ENCODE measurements around the gene KCNMB4.

The KCNMB4 gene

DNA sequence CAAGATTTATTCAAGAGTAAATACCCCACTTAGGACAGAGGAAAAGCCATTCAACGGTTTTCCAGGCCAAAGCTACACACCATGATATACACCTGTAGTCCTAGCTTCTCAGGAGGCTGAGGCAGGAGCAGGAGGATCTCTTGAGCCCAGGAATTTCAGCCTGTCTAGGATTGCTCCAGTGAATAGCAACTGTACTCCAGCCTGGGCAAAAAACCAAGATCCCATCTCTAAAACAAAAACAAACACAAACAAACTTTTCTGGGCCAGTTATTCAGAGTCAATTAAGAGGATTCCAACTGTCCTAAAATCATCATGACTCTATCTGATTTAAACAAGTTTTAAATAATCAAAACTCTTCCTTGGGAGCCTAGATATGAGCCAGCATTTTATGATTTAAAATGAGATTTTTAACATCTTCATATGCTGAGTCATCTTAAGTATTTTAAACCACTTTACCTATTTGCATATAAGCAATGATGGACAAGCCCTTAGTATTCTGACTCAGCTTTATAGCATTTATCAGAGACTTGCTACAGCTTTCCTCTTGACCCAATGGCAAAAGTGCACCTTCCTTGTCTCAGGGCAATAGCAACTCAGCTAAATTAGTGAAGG, 77.1 kb downstream of the KCNMB4 start:
- no peak for DNase-seq (ENCODE audit: low read depth, low spot score)

DNA sequence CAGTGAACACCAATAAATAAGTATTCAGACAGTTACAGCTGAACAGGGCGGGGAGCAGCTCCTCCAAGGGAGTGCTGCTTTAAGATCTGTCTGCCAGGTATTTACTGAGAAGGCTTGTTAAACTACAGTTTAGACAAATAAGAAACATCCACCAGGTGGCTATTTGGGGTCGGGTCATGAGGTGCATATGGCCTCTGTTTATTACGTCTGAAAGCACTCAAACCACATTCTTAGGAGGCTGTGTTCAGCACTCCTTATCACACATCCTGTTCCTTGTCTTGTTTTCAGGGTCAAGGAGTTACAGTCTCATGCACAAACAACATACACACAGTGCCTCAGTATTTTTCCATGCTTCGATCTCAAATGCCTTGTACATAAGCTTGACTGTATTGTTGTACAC, 78.8 kb downstream of the KCNMB4 start:
- DNase-seq (ENCODE audit: low read depth, low spot score), result no peak

- DNase-seq (ENCODE audit: low read depth, low spot score), result no peak
Measured at GRCh38 chr12:70448371-70448770, 82.3 kb downstream of the KCNMB4 start.

- no peak for DNase-seq (ENCODE audit: low read depth, low spot score)
Measured at GRCh38 chr12:70449074-70449752, 83.1 kb downstream of the KCNMB4 start.

- no peak for DNase-seq (ENCODE audit: low read depth, low spot score)
Measured at GRCh38 chr12:70449753-70450341, 83.8 kb downstream of the KCNMB4 start.

DNA sequence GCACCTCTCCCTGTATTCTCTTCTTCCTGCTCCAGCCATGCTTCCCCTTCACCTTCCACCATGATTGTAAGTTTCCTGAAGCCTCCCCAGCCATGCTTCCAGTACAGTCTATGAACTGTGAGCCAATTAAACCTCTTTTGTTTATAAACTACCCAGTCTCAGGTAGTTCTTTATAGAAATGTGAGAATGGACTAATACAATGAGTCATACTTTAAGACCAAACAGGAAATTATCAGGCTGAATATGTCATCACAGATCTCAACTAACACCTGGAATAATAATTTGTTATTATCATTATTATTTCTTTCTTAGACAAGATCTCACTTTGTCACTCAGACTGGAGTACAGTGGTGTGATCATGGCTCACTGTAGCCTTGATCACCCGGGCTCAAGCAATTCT, 85.4 kb downstream of the KCNMB4 start:
- DNase-seq (ENCODE audit: low read depth, low spot score), result no peak

- DNase-seq (ENCODE audit: low read depth, low spot score), result no peak
Measured at GRCh38 chr12:70456953-70457352, 90.9 kb downstream of the KCNMB4 start.

GRCh38 chr12:70459786-70460185, 93.7 kb downstream of the KCNMB4 start:
- DNase-seq (ENCODE audit: low read depth, low spot score), result no peak

DNA sequence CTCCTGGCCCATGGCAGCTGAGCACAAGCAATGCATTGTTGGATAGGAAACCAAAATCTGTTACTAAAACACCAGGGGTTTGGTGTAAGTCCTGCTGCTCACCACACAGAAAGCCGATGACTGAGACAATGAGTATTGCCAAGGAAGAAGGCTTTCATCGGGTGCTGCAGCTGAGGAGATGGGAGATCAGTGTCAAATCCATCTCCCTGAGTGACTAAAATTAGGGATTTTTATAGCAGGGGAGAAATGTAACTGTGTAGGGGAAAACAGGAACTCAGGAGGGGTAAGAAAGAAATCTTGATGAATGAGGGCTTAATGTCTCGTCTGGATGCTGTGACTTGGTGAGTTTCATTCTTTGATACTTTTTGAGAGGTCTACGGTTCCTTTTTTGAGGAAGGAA, 97.9 kb downstream of the KCNMB4 start:
- DNase-seq (ENCODE audit: low read depth, low spot score), result no peak

- DNase-seq (ENCODE audit: low read depth, low spot score), result no peak
Measured at GRCh38 chr12:70466753-70467152, 100.7 kb downstream of the KCNMB4 start.

GRCh38 chr12:70467476-70467875, 101.4 kb downstream of the KCNMB4 start:
- DNase-seq (ENCODE audit: low read depth, low spot score), result no peak

- DNase-seq (ENCODE audit: low read depth, low spot score), result no peak
Measured at GRCh38 chr12:70467918-70468733, 102.0 kb downstream of the KCNMB4 start.

DNA sequence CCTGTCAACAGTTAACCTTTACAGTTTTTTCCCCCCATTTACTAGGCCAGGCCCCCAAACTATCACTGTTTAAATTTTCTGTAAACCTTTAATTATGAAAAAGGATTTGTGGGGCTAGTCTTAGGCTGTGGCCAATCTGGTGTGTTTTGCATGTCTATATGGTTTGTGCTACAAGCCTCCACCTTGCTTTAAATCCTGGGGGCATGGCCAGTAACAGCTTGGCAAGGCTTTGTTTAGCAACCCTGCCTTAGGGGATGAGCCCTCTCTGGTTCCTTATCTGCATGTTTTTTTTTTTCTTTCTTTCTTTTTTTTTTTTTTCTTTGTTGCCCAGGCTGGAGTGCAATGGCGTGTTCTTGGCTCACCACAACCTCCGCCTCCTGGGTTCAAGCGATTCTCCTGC, 102.7 kb downstream of the KCNMB4 start:
- DNase-seq (ENCODE audit: low read depth, low spot score), result no peak

DNA sequence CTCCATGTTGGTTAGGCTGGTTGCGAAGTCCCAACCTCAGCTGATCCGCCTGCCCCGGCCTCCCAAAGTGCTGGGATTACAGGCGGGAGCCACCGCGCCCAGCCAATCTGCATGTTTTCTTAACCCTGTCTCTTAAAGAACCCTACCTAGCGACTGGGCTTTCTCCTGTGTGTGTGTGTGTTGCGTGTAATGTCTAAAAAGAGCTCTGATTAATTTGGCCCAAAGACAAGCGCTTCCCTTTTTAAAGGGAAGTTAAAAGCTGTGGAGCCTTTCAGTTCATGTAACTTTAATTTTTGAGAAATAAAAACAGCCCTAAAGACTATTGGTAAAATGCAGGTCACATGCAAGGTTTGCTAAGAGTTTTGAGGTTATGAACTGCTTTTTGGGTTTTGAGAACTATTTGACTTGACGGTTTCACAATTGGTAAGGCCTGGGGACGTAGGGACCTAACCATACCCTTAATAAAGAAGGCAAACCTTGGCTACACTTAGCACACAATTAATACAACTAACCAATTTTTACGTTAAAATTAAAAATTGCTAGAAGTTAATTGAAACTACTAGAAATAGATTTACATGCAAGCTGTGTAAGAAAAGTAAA, 103.2 kb downstream of the KCNMB4 start:
- DNase-seq (ENCODE audit: low read depth, low spot score), result no peak

- DNase-seq (ENCODE audit: low read depth, low spot score), result no peak
Measured at GRCh38 chr12:70482764-70483163, 116.7 kb downstream of the KCNMB4 start.

Data from activated naive CD8-positive, alpha-beta T cell treated with anti-CD3 and anti-CD28 coated beads, Interleukin-2, amount 50 U/mL, for 16 hours (primary cell).